H1 (cell line): Measurements from ENCODE around the gene OR6C65. TPM values are rescaled to one million over a fixed set of nuclear protein-coding genes. Genes with fewer than 3 reads are reported as not detected.

Experiments used
- BRCA1 ChIP-seq: IDR thresholded peaks from 2 replicates; pipeline ENCODE4 v1.6.1; 2012; ENCODE audit warnings: low read depth, low read length, improper control_type of control experiment
- CHD2 ChIP-seq: IDR thresholded peaks from 2 replicates; pipeline ENCODE4 v1.6.1; 2012; ENCODE audit warnings: low read length, improper control_type of control experiment
- EZH2 ChIP-seq: fragments of 200-600 bp; sonication (generic); IDR thresholded peaks from 2 replicates; pipeline ENCODE4 v1.7.1; 2012; ENCODE audit warnings: low read depth, mild to moderate bottlenecking, moderate library complexity, low read length, inconsistent platforms; ENCODE audit not compliant: severe bottlenecking
- KDM1A ChIP-seq: fragments of 200-600, 300-600 bp; sonication (generic); IDR thresholded peaks from 2 replicates; pipeline ENCODE4 v1.7.1; 2016; ENCODE audit warnings: mild to moderate bottlenecking, low read length, borderline replicate concordance
- NANOG ChIP-seq: IDR thresholded peaks from 2 replicates; pipeline ENCODE4 v1.6.1; 2011; ENCODE audit warnings: low read length, low read depth, mild to moderate bottlenecking, inconsistent platforms; ENCODE audit not compliant: insufficient read depth, poor library complexity, severe bottlenecking
- RBBP5 ChIP-seq: IDR thresholded peaks from 2 replicates; pipeline ENCODE4 v1.7.1; 2012; ENCODE audit warnings: low read depth, mild to moderate bottlenecking, inconsistent platforms, low read length, moderate library complexity, borderline replicate concordance
- RNF2 ChIP-seq: fragments of 200-900, 300-1000 bp; sonication (generic); IDR thresholded peaks from 2 replicates; pipeline ENCODE4 v1.7.1; 2016; ENCODE audit warnings: borderline replicate concordance, low read depth, mild to moderate bottlenecking, antibody characterized with exemption, low read length; ENCODE audit not compliant: poor library complexity, severe bottlenecking; ENCODE audit errors: missing control alignments
- SIX5 ChIP-seq: IDR thresholded peaks from 2 replicates; pipeline ENCODE4 v1.6.1; 2011; ENCODE audit warnings: mild to moderate bottlenecking, low read depth, low read length
- TAF1 ChIP-seq: IDR thresholded peaks from 2 replicates; pipeline ENCODE4 v1.6.1; 2011; ENCODE audit warnings: mild to moderate bottlenecking, low read depth, low read length
- TBP ChIP-seq: IDR thresholded peaks from 2 replicates; pipeline ENCODE4 v1.6.1; 2011; ENCODE audit warnings: low read depth, low read length, improper control_type of control experiment
- polyA plus RNA-seq, 7 experiments: library from polyadenylated mRNA; depleted of rRNA in 3 of 7; stranded (reverse) in 5 of 7; unstranded in 2 of 7; fragments of >200 nt in 5 of 7; fragments of 200-250 nt in 2 of 7; gene quantifications; 1 replicate in 5 of 7; 2 replicates in 1 of 7; 4 replicates in 1 of 7; pipeline versions ENCODE4 v1.2.1 to v1.2.3, GENCODE V29; 2011 to 2013; ENCODE audit warnings: missing spikeins in 2 of 7, mixed read lengths in 2 of 7
- total RNA-seq: library from RNA; stranded (reverse); fragmentation: NEBNext Ultra II Directional; extraction: Animal tissue kit (Norgen Biotek cat#: 25700); gene quantifications from 2 replicates; pipeline ENCODE4 v1.2.1, GENCODE V29; 2021
- TF ChIP-seq, protein P1 (sequence below): IDR thresholded peaks from 2 replicates; pipeline ENCODE4 v1.6.1; 2011; ENCODE audit warnings: low read depth, mild to moderate bottlenecking, low read length; ENCODE audit not compliant: insufficient read depth

OR6C65 gene
- total and polyA plus RNA-seq, 2 of the 8 experiments (the other 6 are each of a cell fraction or from before 2014, with no cell fraction given), result not detected

DNA sequence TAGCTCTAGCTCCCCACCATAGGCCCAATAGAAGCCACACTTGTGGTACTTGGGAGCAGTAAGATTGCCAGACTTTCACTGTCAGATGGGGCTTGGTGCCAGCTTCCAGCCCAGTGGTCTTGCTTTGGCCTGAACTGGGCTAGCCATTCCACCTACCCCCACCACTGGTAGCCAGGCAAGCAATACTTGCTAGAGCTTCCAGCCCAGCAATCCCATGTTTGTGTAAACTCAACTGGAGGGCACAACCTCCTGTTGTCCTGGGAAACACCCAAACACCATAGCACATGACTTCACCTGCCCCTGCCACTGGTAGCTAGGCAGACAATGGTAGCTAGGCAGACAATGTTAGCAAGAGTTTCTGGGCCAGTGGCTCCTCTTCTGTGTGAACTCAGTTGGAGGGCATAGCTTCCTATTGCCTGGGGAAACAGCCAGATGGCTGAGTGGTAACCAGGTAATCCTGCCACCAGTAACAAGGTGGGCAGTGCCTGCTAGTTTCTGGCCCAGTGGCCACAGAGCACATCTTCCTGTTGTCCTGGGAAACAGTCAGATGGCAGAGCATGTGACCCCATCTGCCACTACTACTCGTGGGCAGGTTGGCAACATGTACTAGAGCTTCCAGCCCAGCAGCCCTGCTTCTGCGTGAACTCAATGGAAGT is 20.1 kb downstream of the OR6C65 start (continued):
- TF ChIP-seq TAF1 (no peak), KDM1A (no peak), RBBP5 (no peak), EZH2 (no peak), CHD2 (no peak), BRCA1 (no peak), TBP (no peak), NANOG (no peak), SIX5 (no peak), RNF2 (no peak)
- TF ChIP-seq, protein P1, sequence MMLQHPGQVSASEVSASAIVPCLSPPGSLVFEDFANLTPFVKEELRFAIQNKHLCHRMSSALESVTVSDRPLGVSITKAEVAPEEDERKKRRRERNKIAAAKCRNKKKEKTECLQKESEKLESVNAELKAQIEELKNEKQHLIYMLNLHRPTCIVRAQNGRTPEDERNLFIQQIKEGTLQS, result no peak
- TF ChIP-seq, all 59 proteins: peak for 0
